ENCODE data around the gene IQGAP1. TPM values are rescaled to one million over a fixed set of nuclear protein-coding genes. Genes with fewer than 3 reads are reported as not detected.

Gene IQGAP1
- total RNA-seq, 4 donors from 2014 or later: 162 to 334 (median 168) TPM

DNA sequence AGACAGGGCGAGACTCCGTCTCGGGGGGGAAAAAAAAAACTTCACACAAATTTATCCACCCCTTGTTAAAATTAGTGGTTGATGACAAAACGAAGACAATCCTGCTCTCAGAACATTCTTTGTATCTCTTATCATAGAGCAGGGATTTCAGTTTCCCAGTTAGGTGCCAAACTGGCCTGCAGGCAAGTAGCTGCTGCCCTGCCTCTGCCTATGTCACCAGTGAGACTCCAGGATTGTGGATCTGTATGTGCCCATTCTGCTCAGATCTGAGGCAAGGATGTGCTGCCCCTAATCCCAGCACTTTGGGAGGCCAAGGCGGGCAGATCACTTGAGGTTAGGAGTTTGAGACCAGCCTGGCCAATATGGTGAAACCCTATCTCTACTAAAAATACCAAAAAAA is 54.4 kb downstream of the IQGAP1 start:
- Histone ChIP-seq H3K9me3 (no peaks in the 10 kb centered on the region), H3K27ac (no peak overlapping the region), H3K4me3 (no peak overlapping the region), H3K27me3 (no peaks in the 10 kb centered on the region), H3K36me3 (peaks cover 0 to 71% (median 0%) of the 10 kb centered on the region in 3 donors), H3K4me1 (peaks cover 0 to 9% (median 0%) of the 10 kb centered on the region in 4 donors)
- TF ChIP-seq, protein P1, sequence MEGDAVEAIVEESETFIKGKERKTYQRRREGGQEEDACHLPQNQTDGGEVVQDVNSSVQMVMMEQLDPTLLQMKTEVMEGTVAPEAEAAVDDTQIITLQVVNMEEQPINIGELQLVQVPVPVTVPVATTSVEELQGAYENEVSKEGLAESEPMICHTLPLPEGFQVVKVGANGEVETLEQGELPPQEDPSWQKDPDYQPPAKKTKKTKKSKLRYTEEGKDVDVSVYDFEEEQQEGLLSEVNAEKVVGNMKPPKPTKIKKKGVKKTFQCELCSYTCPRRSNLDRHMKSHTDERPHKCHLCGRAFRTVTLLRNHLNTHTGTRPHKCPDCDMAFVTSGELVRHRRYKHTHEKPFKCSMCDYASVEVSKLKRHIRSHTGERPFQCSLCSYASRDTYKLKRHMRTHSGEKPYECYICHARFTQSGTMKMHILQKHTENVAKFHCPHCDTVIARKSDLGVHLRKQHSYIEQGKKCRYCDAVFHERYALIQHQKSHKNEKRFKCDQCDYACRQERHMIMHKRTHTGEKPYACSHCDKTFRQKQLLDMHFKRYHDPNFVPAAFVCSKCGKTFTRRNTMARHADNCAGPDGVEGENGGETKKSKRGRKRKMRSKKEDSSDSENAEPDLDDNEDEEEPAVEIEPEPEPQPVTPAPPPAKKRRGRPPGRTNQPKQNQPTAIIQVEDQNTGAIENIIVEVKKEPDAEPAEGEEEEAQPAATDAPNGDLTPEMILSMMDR (IDR thresholded peaks at IDR 0.05): no peak
- no peak for TF ChIP-seq POLR2A (IDR thresholded peaks at IDR 0.05)
- DNase-seq: no peak

DNA sequence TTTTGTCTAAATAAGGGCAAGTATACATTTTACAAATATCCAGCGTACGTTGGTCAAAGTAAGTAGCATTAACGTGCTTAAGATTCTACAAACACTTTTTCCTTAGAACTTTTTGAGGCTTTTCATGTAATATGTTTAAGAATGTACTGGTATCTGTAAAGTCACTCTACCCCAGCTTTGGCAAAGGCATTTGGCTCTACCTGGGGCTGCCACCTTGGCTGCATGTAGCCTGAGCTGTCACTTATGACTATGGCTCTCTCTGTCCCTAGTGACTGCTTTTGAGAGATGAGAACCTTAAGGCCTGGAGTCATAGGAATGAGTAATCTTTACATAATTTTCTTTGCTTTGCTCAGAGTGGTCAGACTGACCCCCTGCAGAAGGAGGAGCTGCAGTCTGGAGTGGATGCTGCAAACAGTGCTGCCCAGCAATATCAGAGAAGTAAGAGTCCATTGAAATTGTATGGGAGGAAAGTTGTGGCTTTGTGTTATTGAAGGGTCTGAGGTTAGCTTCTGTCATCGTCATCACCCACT is 61.2 kb downstream of the IQGAP1 start:
- no peak for TF ChIP-seq POLR2A (IDR thresholded peaks at IDR 0.05)
- TF ChIP-seq, protein P1 (IDR thresholded peaks at IDR 0.05): no peak
- no peaks in the 10 kb centered on the region for H3K4me1 ChIP-seq
- H3K36me3 ChIP-seq: peaks cover 0 to 90% (median 0%) of the 10 kb centered on the region in 3 donors
- H3K27me3 ChIP-seq: no peaks in the 10 kb centered on the region
- no peak for DNase-seq
- no peak overlapping the region for H3K27ac ChIP-seq
- no peak overlapping the region for H3K4me3 ChIP-seq
- H3K9me3 ChIP-seq: no peaks in the 10 kb centered on the region

DNA sequence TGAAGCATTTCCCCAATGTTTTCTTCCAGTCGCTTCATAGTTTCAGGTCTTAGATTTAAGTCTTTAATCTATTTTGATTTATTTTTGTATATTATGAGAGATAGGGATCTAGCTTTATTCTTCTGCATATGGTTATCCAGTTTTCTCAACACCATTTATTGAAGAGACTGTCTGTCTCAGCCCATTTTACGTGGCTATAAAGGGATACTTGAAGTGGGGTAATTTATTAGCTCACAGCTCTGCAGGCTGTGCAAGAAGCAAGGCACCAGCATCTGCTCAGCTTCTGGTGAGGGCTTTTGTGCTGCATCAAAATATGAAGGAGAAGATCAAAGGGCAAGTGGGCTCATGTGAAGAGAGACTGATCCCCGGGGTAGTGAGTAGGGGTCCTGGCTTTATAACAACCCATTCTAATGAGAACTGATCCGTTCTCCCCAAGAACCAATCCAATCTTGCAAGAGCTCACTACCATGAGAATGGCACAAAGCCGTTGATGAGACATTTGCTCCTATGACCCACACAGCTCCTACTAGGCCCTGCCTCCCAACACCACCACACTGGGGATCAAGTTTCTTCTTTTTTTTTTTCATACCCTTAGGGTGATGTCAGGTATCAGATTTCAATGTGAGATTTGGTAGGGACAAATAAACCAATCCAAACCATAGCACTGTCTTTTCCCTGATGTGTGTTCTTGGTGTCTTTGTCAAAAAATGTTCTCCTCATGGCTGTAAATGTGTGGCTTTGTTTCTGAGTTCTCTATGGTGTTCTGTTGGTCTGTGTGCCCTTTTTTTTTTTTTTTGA is 63.2 kb downstream of the IQGAP1 start:
- TF ChIP-seq, protein P1 (IDR thresholded peaks at IDR 0.05): no peak
- TF ChIP-seq POLR2A (IDR thresholded peaks at IDR 0.05): no peak
- H3K27me3 ChIP-seq: no peaks in the 10 kb centered on the region
- H3K27ac ChIP-seq: no peak overlapping the region
- peaks cover 0 to 95% (median 11%) of the 10 kb centered on the region in 3 donors for H3K36me3 ChIP-seq
- H3K9me3 ChIP-seq: no peaks in the 10 kb centered on the region
- DNase-seq: no peak
- no peaks in the 10 kb centered on the region for H3K4me1 ChIP-seq
- H3K4me3 ChIP-seq: no peak overlapping the region

DNA sequence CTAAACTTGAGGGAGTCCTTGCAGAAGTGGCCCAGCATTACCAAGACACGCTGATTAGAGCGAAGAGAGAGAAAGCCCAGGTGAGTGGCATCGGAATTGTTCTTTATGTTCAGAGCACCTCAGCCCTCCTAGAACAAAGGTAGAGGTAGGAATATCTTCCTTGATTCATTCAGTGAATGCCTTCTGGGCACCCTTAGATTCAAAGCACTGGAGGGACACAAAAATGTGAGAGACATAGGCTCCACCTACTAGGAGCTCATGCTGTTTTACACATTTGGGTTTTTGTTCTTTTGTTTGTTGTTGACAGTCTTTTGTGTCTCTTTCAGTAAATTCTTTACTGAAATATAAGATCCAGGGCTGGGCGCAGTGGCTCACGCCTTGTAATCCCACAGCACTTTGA is 68.2 kb downstream of the IQGAP1 start:
- no peak for DNase-seq
- H3K9me3 ChIP-seq: no peaks in the 10 kb centered on the region
- no peak overlapping the region for H3K4me3 ChIP-seq
- H3K27me3 ChIP-seq: no peaks in the 10 kb centered on the region
- no peaks in the 10 kb centered on the region for H3K4me1 ChIP-seq
- no peak overlapping the region for H3K27ac ChIP-seq
- TF ChIP-seq, protein P1 (IDR thresholded peaks at IDR 0.05): no peak
- no peak for TF ChIP-seq POLR2A (IDR thresholded peaks at IDR 0.05)
- peaks cover 0 to 82% (median 19%) of the 10 kb centered on the region in 3 donors for H3K36me3 ChIP-seq

DNA sequence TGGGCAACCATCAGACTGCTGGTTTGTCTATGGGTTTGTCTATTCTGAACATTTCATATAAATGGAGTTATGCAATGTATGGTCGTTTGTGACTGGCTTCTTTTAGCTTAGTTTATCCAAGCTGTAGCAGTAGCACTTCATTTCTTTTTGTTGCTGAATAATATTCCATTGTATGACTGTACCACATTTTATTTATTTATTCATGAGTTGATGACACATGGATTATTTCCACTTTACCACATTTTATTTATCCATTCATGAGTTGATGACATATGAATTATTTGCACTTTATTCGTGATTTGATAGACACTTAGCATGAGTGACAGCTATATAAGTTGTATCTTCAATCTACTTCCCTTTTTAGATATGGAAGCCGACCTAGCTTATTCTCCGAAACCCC is 70.0 kb downstream of the IQGAP1 start:
- H3K9me3 ChIP-seq: no peaks in the 10 kb centered on the region
- DNase-seq: no peak
- H3K4me1 ChIP-seq: no peaks in the 10 kb centered on the region
- no peak overlapping the region for H3K27ac ChIP-seq
- H3K4me3 ChIP-seq: no peak overlapping the region
- H3K27me3 ChIP-seq: no peaks in the 10 kb centered on the region
- TF ChIP-seq, protein P1 (IDR thresholded peaks at IDR 0.05): no peak
- no peak for TF ChIP-seq POLR2A (IDR thresholded peaks at IDR 0.05)
- peaks cover 0 to 74% (median 19%) of the 10 kb centered on the region in 3 donors for H3K36me3 ChIP-seq

All from Peyer's patch (tissue), 4 donors.